OCI-LY1 (cell line): ENCODE data around the gene SMC6.
A peak's percentile ranks its signal among the peaks of the same experiment; 100 is the strongest.

ENCODE experiments used
- H2AFZ ChIP-seq: fragments of 200-600 bp; sonication (generic), shearing (Covaris generic); 2 replicates; pipeline ENCODE4 v1.6.0; 2014; ENCODE audit warnings: antibody characterized with exemption, mild to moderate bottlenecking, low read length
- H3F3A ChIP-seq: fragments of 200-600 bp; sonication (generic), shearing (Covaris generic); 2 replicates; pipeline ENCODE4 v1.6.0; 2014; ENCODE audit warnings: mild to moderate bottlenecking, antibody characterized with exemption, low read length, moderate library complexity; ENCODE audit not compliant: insufficient read depth
- H3K27ac ChIP-seq: fragments of 200-600 bp; sonication (generic); 2 replicates; pipeline ENCODE4 v1.5.1; 2014; ENCODE audit warnings: low read length, mixed run types, mild to moderate bottlenecking, low read depth; ENCODE audit not compliant: poor library complexity, severe bottlenecking
- H3K27me3 ChIP-seq: fragments of 200-600 bp; sonication (generic); 2 replicates; pipeline ENCODE4 v1.6.0; 2014; ENCODE audit warnings: antibody characterized with exemption, mild to moderate bottlenecking, low read length, moderate library complexity; ENCODE audit not compliant: insufficient read depth
- H3K36me3 ChIP-seq: fragments of 200-600 bp; sonication (generic); 2 replicates; pipeline ENCODE4 v1.6.1; 2014; ENCODE audit warnings: mild to moderate bottlenecking, antibody characterized with exemption, low read length, moderate library complexity, mixed read lengths; ENCODE audit not compliant: insufficient read depth
- H3K4me1 ChIP-seq: fragments of 200-600 bp; sonication (generic); 2 replicates; pipeline ENCODE4 v1.5.1; 2014; ENCODE audit warnings: mild to moderate bottlenecking, low read length, moderate library complexity; ENCODE audit not compliant: insufficient read depth, severe bottlenecking
- H3K4me2 ChIP-seq: fragments of 200-600 bp; sonication (generic), shearing (Covaris generic); 2 replicates; pipeline ENCODE4 v1.6.1; 2014; ENCODE audit warnings: low read length
- H3K4me3 ChIP-seq: fragments of 200-600 bp; sonication (generic); 2 replicates; pipeline ENCODE4 v1.5.1; 2014; ENCODE audit warnings: low read length, low read depth, mild to moderate bottlenecking, mixed read lengths; ENCODE audit not compliant: poor library complexity, severe bottlenecking
- H3K79me2 ChIP-seq: fragments of 200-600 bp; shearing (Covaris generic); 2 replicates; pipeline ENCODE4 v1.6.1; 2016; ENCODE audit warnings: mixed run types, low read length, mixed read lengths; ENCODE audit not compliant: insufficient read depth
- H3K9ac ChIP-seq: fragments of 200-600 bp; sonication (generic), shearing (Covaris generic); 2 replicates; pipeline ENCODE4 v1.6.1; 2014; ENCODE audit warnings: mild to moderate bottlenecking, low read length, mixed read lengths
- H3K9me2 ChIP-seq: fragments of 200-600 bp; sonication (generic), shearing (Covaris generic); 2 replicates; pipeline ENCODE4 v1.6.1; 2014; ENCODE audit warnings: low read depth, mild to moderate bottlenecking, low read length, mixed read lengths
- H3K9me3 ChIP-seq: fragments of 200-600 bp; shearing (Covaris generic); 2 replicates; pipeline ENCODE4 v1.6.1; 2014; ENCODE audit warnings: low read length, mixed read lengths
- H4K20me1 ChIP-seq: fragments of 200-600 bp; sonication (generic), shearing (Covaris generic); 2 replicates; pipeline ENCODE4 v1.6.0; 2016; ENCODE audit warnings: mild to moderate bottlenecking, low read length; ENCODE audit not compliant: insufficient read depth
- CTCF ChIP-seq: fragments of 200-600 bp; sonication (generic), shearing (Covaris generic); IDR thresholded peaks from 2 replicates; pipeline ENCODE4 v1.5.1; 2017; ENCODE audit warnings: mild to moderate bottlenecking, antibody characterized with exemption, low read length, moderate library complexity, mixed read lengths
- EZH2 ChIP-seq: fragments of 200-600 bp; sonication (generic), shearing (Covaris generic); IDR thresholded peaks from 2 replicates; pipeline ENCODE4 v1.8.0; 2017; ENCODE audit warnings: borderline replicate concordance, mixed run types, mild to moderate bottlenecking, antibody characterized with exemption, low read length, moderate library complexity, mixed read lengths

The SMC6 gene

GRCh38 chr2:17758118-17758517, 4.5 kb upstream of the SMC6 start:
- Histone ChIP-seq H3K9me2 (no peaks in the 10 kb centered on the region), H3K4me1 (peaks cover 28% of the 10 kb centered on the region), H3K9ac (no peak overlapping the region), H4K20me1 (no peaks in the 10 kb centered on the region; the same call in 1 of the 2 replicates), H3F3A (no peaks in the 10 kb centered on the region), H3K27me3 (no peaks in the 10 kb centered on the region), H3K9me3 (no peaks in the 10 kb centered on the region), H3K36me3 (peaks cover 35% of the 10 kb centered on the region; the same call in 1 of the 2 replicates), H3K4me2 (no peak overlapping the region), H3K79me2 (peaks cover 61% of the 10 kb centered on the region), H3K4me3 (no peak overlapping the region), H3K27ac (no peak overlapping the region), H2AFZ (no peak overlapping the region)
- TF ChIP-seq CTCF (no peak), EZH2 (no peak)

- H3K79me2 ChIP-seq = peaks cover 67% of the 10 kb centered on the region
- H3K9me2 ChIP-seq = no peaks in the 10 kb centered on the region
- TF ChIP-seq EZH2 (no peak), CTCF (no peak)
- peaks cover 28% of the 10 kb centered on the region; the same call in 1 of the 2 replicates for H3K36me3 ChIP-seq
- H3K4me1 ChIP-seq = peaks cover 30% of the 10 kb centered on the region
- H3F3A ChIP-seq = no peaks in the 10 kb centered on the region
- no peaks in the 10 kb centered on the region for H3K27me3 ChIP-seq
- H3K4me2 ChIP-seq = no peak overlapping the region
- no peak overlapping the region for H3K27ac ChIP-seq
- no peak overlapping the region for H3K9ac ChIP-seq
- no peak overlapping the region for H2AFZ ChIP-seq
- no peak overlapping the region for H3K4me3 ChIP-seq
- H3K9me3 ChIP-seq = no peaks in the 10 kb centered on the region
- no peaks in the 10 kb centered on the region; the same call in 1 of the 2 replicates for H4K20me1 ChIP-seq
These were observed 3.7 kb upstream of the SMC6 start for GRCh38 chr2:17757321-17757720.

GRCh38 chr2:17756668-17757067, 3.1 kb upstream of the SMC6 start:
- Histone ChIP-seq H3K9me2 (no peaks in the 10 kb centered on the region), H3K9me3 (no peaks in the 10 kb centered on the region), H2AFZ (no peak overlapping the region), H3K4me1 (peaks cover 37% of the 10 kb centered on the region), H3K4me2 (peak overlapping the region; percentile 29; the same call in 1 of the 2 replicates), H4K20me1 (no peaks in the 10 kb centered on the region; the same call in 1 of the 2 replicates), H3K4me3 (no peak overlapping the region), H3F3A (no peaks in the 10 kb centered on the region), H3K27me3 (no peaks in the 10 kb centered on the region), H3K36me3 (peaks cover 25% of the 10 kb centered on the region; the same call in 1 of the 2 replicates), H3K27ac (no peak overlapping the region), H3K9ac (no peak overlapping the region), H3K79me2 (peaks cover 73% of the 10 kb centered on the region)
- no peak for TF ChIP-seq EZH2
- TF ChIP-seq CTCF = no peak
